GM12878 (cell line): Measurements from ENCODE around the gene PMPCA. TPM values are rescaled to one million over a fixed set of nuclear protein-coding genes. Genes with fewer than 3 reads are reported as not detected.

Source experiments
- ATAC-seq: fragments of 200-7000 bp; cut with Tn5 transposase; 3 replicates; pipeline ENCODE4 v1.9.1; 2020; ENCODE audit warnings: mild to moderate bottlenecking, moderate library complexity
- BruUV-seq: library from RNA; stranded (reverse); fragments of 400-500 nt; replicated peaks from 2 replicates; lab custom pipeline; 2021; lab: Mats Ljungman, UMichigan
- CTCF ChIA-PET: fragments of 300-600 bp; sonication (Branson Sonifier 250); formaldehyde crosslinking; extraction: SDS; loops from one replicate; lab custom pipeline; 2021; ENCODE audit warnings: inconsistent platforms; lab: Yijun Ruan, JAX
- POLR2A ChIA-PET: fragments of 350-600 bp; formaldehyde crosslinking; extraction: SDS; loops from one replicate; lab custom pipeline; 2021; ENCODE audit warnings: inconsistent platforms; lab: Charles Lee
- RAD21 ChIA-PET: fragments of 300-600 bp; sonication (Branson Sonifier 250); formaldehyde crosslinking; loops from one replicate; lab custom pipeline; 2023; ENCODE audit warnings: antibody characterized with exemption; ENCODE audit not compliant: unreplicated experiment; lab: Charles Lee
- SMC1A ChIA-PET: fragments of 300-600 bp; sonication (Branson Sonifier 250); formaldehyde crosslinking; loops from one replicate; lab custom pipeline; 2023; ENCODE audit not compliant: unreplicated experiment, uncharacterized antibody; lab: Charles Lee
- DNase-seq: peaks from one replicate; pipeline ENCODE4 v3.0.0-alpha.2; 2011; ENCODE audit warnings: low read depth, low spot score
- FAIRE-seq: peaks from 3 replicates; lab custom pipeline; 2011; peaks lifted over from hg19 to GRCh38; lab: Jason Lieb, UNC
- H2AFZ ChIP-seq: 2 replicates; pipeline ENCODE4 v1.6.0; 2011; ENCODE audit warnings: low read depth, low read length, control low read depth; ENCODE audit not compliant: control insufficient read depth
- H3K27ac ChIP-seq: 2 replicates; pipeline ENCODE4 v1.5.1; 2011; ENCODE audit warnings: control low read depth; ENCODE audit not compliant: control insufficient read depth, insufficient read depth
- H3K27me3 ChIP-seq, 2 experiments: replicated peaks in 1 of 2; 2 replicates each; pipeline versions ENCODE4 v1.6.0 to v1.6.1; 2011; ENCODE audit warnings: low read length in 1 of 2; ENCODE audit not compliant: control insufficient read depth in 2 of 2, insufficient read depth in 2 of 2
- H3K36me3 ChIP-seq, 2 experiments: 2 replicates each; pipeline ENCODE4 v1.5.1; 2011; ENCODE audit warnings: low read length in 1 of 2; ENCODE audit not compliant: control insufficient read depth in 2 of 2, insufficient read depth in 2 of 2
- H3K4me1 ChIP-seq: 2 replicates; pipeline ENCODE4 v1.6.1; 2011; ENCODE audit warnings: mild to moderate bottlenecking, low read length, moderate library complexity, mixed read lengths; ENCODE audit not compliant: control insufficient read depth, insufficient read depth
- H3K4me2 ChIP-seq: 2 replicates; pipeline ENCODE4 v1.6.0; 2011; ENCODE audit warnings: control low read depth; ENCODE audit not compliant: control insufficient read depth, insufficient read depth
- H3K4me3 ChIP-seq: fragments of 200-600 bp; sonication (generic); 2 replicates; pipeline ENCODE4 v1.5.1; 2016
- H3K79me2 ChIP-seq: 2 replicates; pipeline ENCODE4 v1.6.0; 2011; ENCODE audit warnings: low read length; ENCODE audit not compliant: control insufficient read depth, insufficient read depth
- H3K9ac ChIP-seq: 2 replicates; pipeline ENCODE4 v1.8.0; 2011; ENCODE audit warnings: low read length, control low read depth, mixed read lengths; ENCODE audit not compliant: control insufficient read depth, insufficient read depth
- H3K9me3 ChIP-seq: replicated peaks from 3 replicates; pipeline ENCODE4 v1.5.1; 2011; ENCODE audit warnings: mild to moderate bottlenecking, low read length; ENCODE audit not compliant: control insufficient read depth, insufficient read depth
- H4K20me1 ChIP-seq: 2 replicates; pipeline ENCODE4 v1.6.0; 2011; ENCODE audit not compliant: control insufficient read depth, insufficient read depth
- CHD1 ChIP-seq: IDR thresholded peaks from 2 replicates; pipeline ENCODE4 v1.6.1; 2012; ENCODE audit warnings: low read depth, low read length, improper control_type of control experiment
- DPF2 ChIP-seq: fragments of 450-650 bp; IDR thresholded peaks from 2 replicates; pipeline ENCODE4 v1.6.1; 2017; ENCODE audit warnings: mild to moderate bottlenecking
- IKZF1 ChIP-seq: fragments of 450-650 bp; conservative IDR thresholded peaks from 2 replicates; pipeline ENCODE4 v1.6.1; 2017; ENCODE audit warnings: antibody characterized with exemption, mild to moderate bottlenecking
- MYC ChIP-seq: IDR thresholded peaks from 2 replicates; pipeline ENCODE4 v1.6.1; 2011; ENCODE audit warnings: mild to moderate bottlenecking, low read length, moderate library complexity, inconsistent platforms; ENCODE audit not compliant: insufficient read depth, insufficient replicate concordance, insufficient read length, severe bottlenecking
- NBN ChIP-seq: fragments of 450-650 bp; IDR thresholded peaks from 2 replicates; pipeline ENCODE4 v1.6.1; 2016
- PKNOX1 ChIP-seq: fragments of 450-650 bp; IDR thresholded peaks from 2 replicates; pipeline ENCODE4 v1.6.1; 2016; ENCODE audit warnings: mild to moderate bottlenecking
- STAT1 ChIP-seq: fragments of 450-650 bp; conservative IDR thresholded peaks from 2 replicates; pipeline ENCODE4 v1.6.1; 2014; ENCODE audit warnings: antibody characterized with exemption, mild to moderate bottlenecking
- WGBS: methylation state at CpG from one replicate; pipeline ENCODE4 v1.1.6; 2016; ENCODE audit warnings: low lambda C conversion rate; ENCODE audit not compliant: insufficient replicate concordance, insufficient coverage; ENCODE audit errors: missing lambda C conversion rate; 5-methylcytosine and 5-hydroxymethylcytosine counted together
- in situ Hi-C: fragments of 300-500 bp; cut with MboI; formaldehyde crosslinking; loops from 9 replicates; pipeline ENCODE4 v1.14.3; 2018; ENCODE audit warnings: mixed read lengths
- intact Hi-C: fragments of 100-400 bp; cut with micrococcal nuclease; formaldehyde crosslinking; loops from one replicate; pipeline ENCODE4 v1.14.2; 2022; ENCODE audit not compliant: unreplicated experiment
- polyA plus RNA-seq, 11 experiments: library from polyadenylated mRNA; depleted of rRNA in 4 of 11; unstranded in 6 of 11; stranded (reverse) in 5 of 11; fragments of >200 nt; fragmentation: Nextera tagmentation in 4 of 11; fragmentation: Illumina TruSeq in 1 of 11; extraction: Ambion mirVana in 4 of 11; extraction: Trizol in 1 of 11; gene quantifications; 1 replicate in 1 of 11; 2 replicates in 10 of 11; pipeline versions ENCODE4 v1.2.1 to v1.2.3, GENCODE V29; 2011 to 2016; ENCODE audit warnings: inconsistent platforms in 2 of 11, missing spikeins in 2 of 11, low read depth in 1 of 11
- total RNA-seq, 4 experiments: library from RNA; depleted of rRNA in 3 of 4; stranded (reverse); fragments of >200 nt in 3 of 4; fragmentation: Illumina TruSeq in 1 of 4; extraction: Trizol in 1 of 4; gene quantifications; 2 replicates each; pipeline versions ENCODE4 v1.2.1 to v1.2.3, GENCODE V29; 2013 to 2021

Gene PMPCA
- total and polyA plus RNA-seq, 10 of the 15 experiments (the other 5 are each of a cell fraction or from before 2014, with no cell fraction given): 8.1 to 137 (median 75.7) TPM

GRCh38 chr9:136441191-136441680 is 30.8 kb downstream of the PMPCA start:
- POLR2A ChIA-PET: interaction anchor here (0.8 kb wide), 1 partner anchor 20 kb away, joined by 3 read pairs; no protein-coding TSS in a partner anchor
- BruUV-seq: no TSS peak
- H4K20me1 ChIP-seq: no peaks in the 10 kb centered on the region; the same call in 1 of the 2 replicates
- H3K79me2 ChIP-seq: peaks cover 33% of the 10 kb centered on the region
- CTCF ChIA-PET: no interaction called here
- DNase-seq (no peak), FAIRE-seq (no peak), ATAC-seq (no peak)
- TF ChIP-seq MYC (no peak), DPF2 (no peak), PKNOX1 (no peak), STAT1 (no peak), NBN (no peak), IKZF1 (no peak), CHD1 (no peak)
- no peak overlapping the region for H2AFZ ChIP-seq
- in situ Hi-C loops (no loop called here), intact Hi-C loops (no loop called here)
- no peak overlapping the region for H3K9ac ChIP-seq
- RAD21 ChIA-PET: no interaction called here
- H3K4me2 ChIP-seq: no peak overlapping the region
- peaks cover 16 to 21% of the 10 kb centered on the region in 2 experiments for H3K36me3 ChIP-seq
- SMC1A ChIA-PET: no interaction called here
- H3K27me3 ChIP-seq: no peaks in the 10 kb centered on the region
- no peaks in the 10 kb centered on the region for H3K9me3 ChIP-seq
- peaks cover 6% of the 10 kb centered on the region; the same call in 1 of the 2 replicates for H3K4me1 ChIP-seq
- WGBS: 97% methylated on average over 15 of the region's 15 CpGs
- no peak overlapping the region for H3K27ac ChIP-seq
- H3K4me3 ChIP-seq: no peak overlapping the region
